ENCODE measurements around the gene ARHGAP28.

- TF ChIP-seq EZH2phosphoT487 (IDR thresholded peaks at IDR 0.05; ENCODE audit: borderline replicate concordance, low read length): no peak
- TF ChIP-seq, protein P1, sequence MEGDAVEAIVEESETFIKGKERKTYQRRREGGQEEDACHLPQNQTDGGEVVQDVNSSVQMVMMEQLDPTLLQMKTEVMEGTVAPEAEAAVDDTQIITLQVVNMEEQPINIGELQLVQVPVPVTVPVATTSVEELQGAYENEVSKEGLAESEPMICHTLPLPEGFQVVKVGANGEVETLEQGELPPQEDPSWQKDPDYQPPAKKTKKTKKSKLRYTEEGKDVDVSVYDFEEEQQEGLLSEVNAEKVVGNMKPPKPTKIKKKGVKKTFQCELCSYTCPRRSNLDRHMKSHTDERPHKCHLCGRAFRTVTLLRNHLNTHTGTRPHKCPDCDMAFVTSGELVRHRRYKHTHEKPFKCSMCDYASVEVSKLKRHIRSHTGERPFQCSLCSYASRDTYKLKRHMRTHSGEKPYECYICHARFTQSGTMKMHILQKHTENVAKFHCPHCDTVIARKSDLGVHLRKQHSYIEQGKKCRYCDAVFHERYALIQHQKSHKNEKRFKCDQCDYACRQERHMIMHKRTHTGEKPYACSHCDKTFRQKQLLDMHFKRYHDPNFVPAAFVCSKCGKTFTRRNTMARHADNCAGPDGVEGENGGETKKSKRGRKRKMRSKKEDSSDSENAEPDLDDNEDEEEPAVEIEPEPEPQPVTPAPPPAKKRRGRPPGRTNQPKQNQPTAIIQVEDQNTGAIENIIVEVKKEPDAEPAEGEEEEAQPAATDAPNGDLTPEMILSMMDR (IDR thresholded peaks at IDR 0.05; ENCODE audit: low read depth, low read length, poor library complexity, severe bottlenecking): no peak
Observed at GRCh38 chr18:6722690-6723089, 6.8 kb upstream of the ARHGAP28 start.
